GM19351 (cell line): Measurements from ENCODE around the gene CEP57L1.
"Not testable (repeated sequence)": the region's sequence is repeated elsewhere in the genome, so short reads cannot be mapped to it uniquely, and the experiment has no call there.

ENCODE experiments used
- ATAC-seq: cut with Tn5 transposase; IDR thresholded peaks from one replicate; pipeline ENCODE4 v1.9.1; 2021; ENCODE audit warnings: mild to moderate bottlenecking, moderate library complexity; ENCODE audit not compliant: unreplicated experiment

The CEP57L1 gene

DNA sequence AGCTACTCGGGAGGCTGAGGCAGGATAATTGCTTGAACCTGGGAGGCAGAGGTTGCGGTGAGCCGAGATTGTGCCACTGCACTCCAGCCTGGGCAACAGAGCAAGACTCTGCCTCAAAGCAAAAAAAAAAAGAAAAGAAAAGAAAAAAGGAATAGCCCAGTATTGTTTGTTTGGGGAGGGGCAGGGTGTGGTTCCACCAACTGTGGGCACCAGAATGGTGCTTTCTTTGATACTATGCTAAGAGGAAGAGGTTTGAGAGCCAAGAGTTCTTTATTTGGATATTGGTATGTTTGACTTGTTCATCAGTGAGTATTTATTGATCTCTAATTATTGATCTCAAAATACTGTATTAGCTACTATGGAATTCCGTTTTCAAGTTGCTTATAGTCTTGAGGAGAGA, 72.3 kb downstream of the CEP57L1 start:
- ATAC-seq, result no peak

GRCh38 chr6:109170333-109170732, 75.0 kb downstream of the CEP57L1 start:
- no peak for ATAC-seq

GRCh38 chr6:109172101-109172746, 76.9 kb downstream of the CEP57L1 start:
- ATAC-seq, result no peak

GRCh38 chr6:109174916-109175315, 79.6 kb downstream of the CEP57L1 start:
- no peak for ATAC-seq

DNA sequence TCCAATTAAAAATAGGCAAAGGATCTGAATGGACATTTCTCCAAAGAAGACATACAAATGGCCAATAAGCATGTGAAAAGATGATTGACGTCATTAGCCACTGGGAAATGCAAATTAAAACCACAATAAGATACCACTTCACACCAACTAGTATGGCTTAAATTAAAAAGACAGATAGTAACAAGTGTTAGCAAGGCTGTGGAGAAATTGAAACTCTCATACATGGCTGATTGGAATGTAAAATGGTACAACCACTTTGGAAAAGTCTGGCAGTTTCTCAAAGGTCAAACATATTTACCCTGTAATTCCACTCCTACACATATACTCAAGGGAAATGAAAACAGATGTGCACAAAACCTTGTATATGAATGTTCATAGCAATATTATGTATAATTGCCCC, 83.6 kb downstream of the CEP57L1 start:
- no peak for ATAC-seq

DNA sequence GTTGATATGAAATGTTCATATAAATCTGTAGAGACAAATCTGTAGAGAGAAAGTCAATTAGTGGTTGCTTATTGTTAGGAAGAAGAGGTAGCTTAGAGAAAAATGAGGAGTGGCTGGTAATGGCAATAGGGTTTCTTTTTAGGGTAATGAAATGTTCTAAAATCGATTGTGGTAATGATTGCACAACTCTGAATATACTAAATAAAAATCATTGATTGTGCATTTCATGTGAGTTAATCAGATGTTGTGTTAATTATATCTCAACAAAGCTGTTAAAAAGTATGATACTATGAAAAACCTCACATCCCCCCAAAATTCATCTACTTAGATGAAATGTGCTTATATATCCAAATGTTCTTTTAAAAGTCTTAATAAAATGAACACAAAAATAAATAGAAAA, 84.2 kb downstream of the CEP57L1 start:
- no peak for ATAC-seq

GRCh38 chr6:109182578-109182977, 87.3 kb downstream of the CEP57L1 start:
- no peak for ATAC-seq

- no peak for ATAC-seq
These were observed 87.9 kb downstream of the CEP57L1 start for GRCh38 chr6:109183109-109183650.

GRCh38 chr6:109184638-109185037, 89.3 kb downstream of the CEP57L1 start:
- ATAC-seq, result no peak

GRCh38 chr6:109186012-109186411, 90.7 kb downstream of the CEP57L1 start:
- ATAC-seq, result no peak

DNA sequence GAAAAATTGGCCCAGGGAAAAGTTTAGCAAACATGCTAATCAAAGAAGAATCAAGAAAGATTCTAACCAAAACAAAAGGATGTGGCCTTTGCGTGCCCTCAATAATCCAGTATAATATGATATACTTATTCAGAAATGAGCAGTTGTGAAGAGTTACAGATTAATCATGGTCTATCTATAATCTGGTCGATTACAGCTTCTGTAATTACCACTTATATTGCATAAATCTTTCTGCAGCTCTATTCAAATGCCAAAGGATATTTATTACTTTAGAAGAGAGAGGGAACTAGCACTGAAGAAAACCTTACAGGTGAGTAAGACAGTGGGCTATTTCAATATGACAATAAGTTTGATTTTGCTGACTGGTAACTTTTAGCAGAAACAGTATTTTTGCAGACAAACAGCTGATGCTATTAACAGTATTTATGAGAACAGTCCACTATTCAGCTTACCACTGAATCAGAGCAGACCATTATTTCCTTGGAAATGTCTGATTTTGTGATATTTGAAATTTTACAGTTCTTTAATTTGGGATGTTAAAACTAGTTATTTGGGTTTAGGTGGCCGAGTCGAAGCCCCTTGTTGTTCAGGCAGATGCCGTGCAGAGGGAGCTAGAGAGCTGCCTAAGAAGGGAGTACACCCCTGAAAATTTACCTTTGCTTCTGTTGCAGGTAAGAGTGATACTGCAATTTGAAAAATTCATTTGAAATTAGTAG, 92.2 kb downstream of the CEP57L1 start:
- no peak for ATAC-seq

GRCh38 chr6:109188115-109188411, 92.8 kb downstream of the CEP57L1 start:
- no peak for ATAC-seq

DNA sequence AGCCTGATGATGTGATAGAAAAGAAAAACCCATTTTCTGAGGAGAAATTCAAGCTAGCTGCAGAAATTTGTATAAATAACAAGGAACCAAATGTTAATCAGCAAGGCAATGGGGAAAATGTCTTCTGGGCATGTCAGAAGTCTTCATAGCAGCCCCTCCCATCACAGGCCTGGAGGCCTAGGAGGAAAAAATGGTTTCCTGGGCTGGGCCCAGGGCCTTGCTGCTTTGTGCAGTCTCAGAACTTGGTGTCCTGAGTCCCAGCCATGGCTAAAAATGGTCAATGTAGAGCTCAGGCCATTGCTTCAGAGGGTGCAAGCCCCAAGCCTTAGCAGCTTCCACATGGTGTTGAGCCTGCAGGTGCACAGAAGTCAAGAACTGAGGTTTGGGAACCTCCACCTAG, 96.1 kb downstream of the CEP57L1 start:
- not testable (repeated sequence) for ATAC-seq

DNA sequence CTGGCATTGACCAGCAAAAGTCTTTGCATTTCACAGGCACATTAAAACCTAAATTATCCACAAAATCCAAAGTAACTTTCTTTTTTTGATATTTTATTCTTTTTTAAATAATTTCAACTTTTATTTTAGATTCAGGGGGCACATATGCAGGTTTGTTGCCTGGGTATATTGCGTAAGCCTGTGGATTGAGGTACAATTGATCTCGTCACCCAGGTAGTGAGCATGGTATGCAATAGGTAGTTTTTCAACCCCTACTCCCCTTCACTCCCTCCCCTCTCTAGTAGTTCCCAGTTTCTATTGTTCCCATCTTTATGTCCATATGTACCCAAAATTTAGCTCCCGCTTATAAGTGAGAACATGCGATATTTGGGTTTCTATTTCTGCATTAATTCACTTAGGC, 97.6 kb downstream of the CEP57L1 start:
- no peak for ATAC-seq

GRCh38 chr6:109194880-109195279, 99.6 kb downstream of the CEP57L1 start:
- ATAC-seq, result no peak

DNA sequence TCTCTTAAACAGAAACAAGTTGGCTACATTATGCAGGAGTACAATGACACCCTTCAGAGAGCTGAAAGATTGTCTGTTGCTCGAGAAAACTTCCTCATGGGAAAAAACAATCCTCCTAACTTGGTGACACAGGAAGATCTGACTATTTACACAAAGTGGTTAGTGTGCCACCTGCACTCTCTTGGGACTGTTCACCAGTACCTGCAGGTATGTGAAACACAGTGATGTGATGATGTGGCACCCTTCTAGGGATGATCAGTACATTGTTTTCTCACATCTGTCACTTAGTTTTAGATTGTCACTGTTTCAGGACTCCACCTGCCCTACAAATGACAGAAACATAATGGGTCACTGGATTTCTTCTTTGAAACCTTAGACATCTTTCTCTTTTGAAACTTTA, 101.8 kb downstream of the CEP57L1 start:
- no peak for ATAC-seq

DNA sequence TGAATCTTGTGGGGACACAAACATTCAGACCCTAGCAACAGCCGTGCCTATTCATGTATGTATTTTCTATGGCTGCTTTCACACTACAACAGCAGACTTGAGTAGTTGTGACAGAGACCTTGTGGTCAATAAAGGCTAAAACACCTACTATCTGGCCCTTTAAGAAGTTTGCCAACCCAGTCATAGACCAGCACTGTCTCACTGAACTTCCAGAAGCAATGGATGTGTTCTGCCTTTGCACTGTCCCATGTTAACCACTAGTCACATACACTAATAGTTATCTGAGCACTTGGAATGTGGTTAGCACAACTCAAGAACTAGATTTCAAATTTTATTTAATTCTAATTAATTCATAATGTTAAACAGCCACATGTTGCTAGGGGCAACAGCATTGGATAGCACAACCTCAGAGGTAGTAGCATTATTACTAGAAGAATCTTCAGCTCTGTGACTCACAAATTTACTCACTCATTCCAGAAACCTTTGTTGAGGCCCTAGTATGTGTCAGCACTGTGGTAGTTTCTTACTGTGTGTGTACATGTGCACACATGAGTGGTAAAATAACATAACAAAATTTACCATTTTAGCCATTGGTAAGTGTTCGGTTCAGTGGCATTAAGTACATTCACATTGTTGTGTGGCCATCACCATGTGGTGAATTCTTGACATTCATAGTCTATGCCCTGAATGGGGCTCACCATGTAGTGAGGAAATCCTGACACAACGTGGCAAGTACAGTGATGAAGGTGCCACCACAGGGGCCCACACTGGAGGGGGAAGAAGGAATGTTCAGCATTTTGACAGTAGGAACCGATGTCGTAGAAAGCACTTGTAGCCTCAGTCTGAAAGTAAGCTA, 107.3 kb downstream of the CEP57L1 start:
- no peak for ATAC-seq

DNA sequence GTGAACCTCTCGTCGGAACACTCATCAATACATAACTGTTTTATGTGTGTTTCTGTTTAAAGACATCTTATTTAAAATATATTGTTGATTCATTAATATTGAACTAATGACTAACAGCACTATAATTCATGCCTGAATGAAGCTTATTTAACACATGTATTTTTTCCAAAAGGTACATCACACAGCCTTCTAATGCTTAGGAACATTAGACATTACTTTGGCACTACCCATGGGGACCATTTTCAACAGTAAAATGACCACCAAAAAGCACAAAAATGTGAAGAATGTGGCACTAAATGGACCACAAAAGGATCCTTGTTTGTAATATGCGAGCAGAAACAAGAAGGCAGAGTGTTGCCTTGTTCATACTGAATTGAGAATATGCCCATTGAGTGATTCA, 109.2 kb downstream of the CEP57L1 start:
- ATAC-seq, result no peak

- no peak for ATAC-seq
These were observed 117.4 kb downstream of the CEP57L1 start for GRCh38 chr6:109212683-109213082.
